ENCODE data around the gene SPP2. TPM values are rescaled to one million over a fixed set of nuclear protein-coding genes. Genes with fewer than 3 reads are reported as not detected.

SPP2 gene
- total RNA-seq, 1 experiment from 2014 or later, result not detected

GRCh38 chr2:234111523-234111922 lies 61.0 kb downstream of the SPP2 start:
- H3K27ac Mint-ChIP-seq, result no peak overlapping the region
- ChIA-PET POLR2A (no interaction called here), CTCF (interaction anchor here (0.9 kb wide), 1 partner anchor 389 kb away, joined by 3 read pairs; no protein-coding TSS in a partner anchor)
- H3K4me1 Mint-ChIP-seq, result no peaks in the 10 kb centered on the region
- no peak for TF ChIP-seq SMAD3 (CRISPR knock-in tag; IDR thresholded peaks at IDR 0.05; ENCODE audit: borderline replicate concordance)
- TF ChIP-seq ZNF671 (CRISPR knock-in tag; IDR thresholded peaks at IDR 0.05), result no peak
- no peak for TF ChIP-seq IRF1 (CRISPR knock-in tag; IDR thresholded peaks at IDR 0.05)
- no peak for TF ChIP-seq FOXJ3 (CRISPR knock-in tag; IDR thresholded peaks at IDR 0.05; ENCODE audit: borderline replicate concordance)
- no peak for TF ChIP-seq ETV6 (CRISPR knock-in tag; IDR thresholded peaks at IDR 0.05)
- no peak for TF ChIP-seq E2F5 (CRISPR knock-in tag; IDR thresholded peaks at IDR 0.05)
- no peak for TF ChIP-seq FOXP4 (CRISPR knock-in tag; IDR thresholded peaks at IDR 0.05)
- TF ChIP-seq IRF2 (CRISPR knock-in tag; IDR thresholded peaks at IDR 0.05; ENCODE audit: borderline replicate concordance, low read depth), result no peak
- TF ChIP-seq USF1 (CRISPR knock-in tag; IDR thresholded peaks at IDR 0.05), result no peak
- no peak for TF ChIP-seq GRHL2 (CRISPR knock-in tag; IDR thresholded peaks at IDR 0.05; ENCODE audit: insufficient replicate concordance, severe bottlenecking)
- TF ChIP-seq CREM (CRISPR knock-in tag; IDR thresholded peaks at IDR 0.05), result no peak
- TF ChIP-seq OVOL2 (CRISPR knock-in tag; IDR thresholded peaks at IDR 0.05; ENCODE audit: borderline replicate concordance), result no peak
- ATAC-seq (no peak), DNase-seq (ENCODE audit: low spot score) (no peak)
- no peak overlapping the region for H3K4me3 Mint-ChIP-seq
- H3K36me3 Mint-ChIP-seq, result no peaks in the 10 kb centered on the region
- peaks cover 18% of the 10 kb centered on the region for H3K9me3 Mint-ChIP-seq
- peaks cover 2% of the 10 kb centered on the region for H3K27me3 Mint-ChIP-seq (ENCODE audit: low read depth)

GRCh38 chr2:234116010-234116409 lies 65.5 kb downstream of the SPP2 start:
- no peak overlapping the region for H3K27ac Mint-ChIP-seq
- ATAC-seq, result no peak
- no peaks in the 10 kb centered on the region for H3K4me1 Mint-ChIP-seq
- no peaks in the 10 kb centered on the region for H3K36me3 Mint-ChIP-seq
- no peaks in the 10 kb centered on the region for H3K27me3 Mint-ChIP-seq (ENCODE audit: low read depth)
- DNase-seq (ENCODE audit: low spot score), result no peak
- no peak overlapping the region for H3K4me3 Mint-ChIP-seq
- H3K9me3 Mint-ChIP-seq, result peaks cover 10% of the 10 kb centered on the region
- TF ChIP-seq SOX15 (CRISPR knock-in tag; IDR thresholded peaks at IDR 0.05), result no peak
- no peak for TF ChIP-seq NR3C1 (CRISPR knock-in tag; conservative IDR thresholded peaks at IDR 0.05; ENCODE audit: low read depth)
- no peak for TF ChIP-seq ZNF138 (CRISPR knock-in tag; conservative IDR thresholded peaks at IDR 0.05)
- TF ChIP-seq FOXP1 (CRISPR knock-in tag; IDR thresholded peaks at IDR 0.05; ENCODE audit: borderline replicate concordance), result no peak
- TF ChIP-seq MXD4 (CRISPR knock-in tag; IDR thresholded peaks at IDR 0.05; ENCODE audit: borderline replicate concordance), result no peak
- no peak for TF ChIP-seq CTCF (IDR thresholded peaks at IDR 0.05)
- TF ChIP-seq GTF2I (CRISPR knock-in tag; conservative IDR thresholded peaks at IDR 0.05), result no peak
- no peak for TF ChIP-seq ATF1 (CRISPR knock-in tag; IDR thresholded peaks at IDR 0.05)
- no peak for TF ChIP-seq ZNF532 (CRISPR knock-in tag; IDR thresholded peaks at IDR 0.05; ENCODE audit: borderline replicate concordance)
- TF ChIP-seq ELF4 (CRISPR knock-in tag; IDR thresholded peaks at IDR 0.05; ENCODE audit: low read depth), result no peak
- POLR2A ChIA-PET, result no interaction called here
- CTCF ChIA-PET, result no interaction called here

All from WTC11 (cell line).